ENCODE measurements around the gene ARF1.
A peak's percentile ranks its signal among the peaks of the same experiment; 100 is the strongest.

The ARF1 gene

GRCh38 chr1:228101614-228101993 lies 19.1 kb downstream of the ARF1 start:
- peak overlapping the region; percentile 71 for H3K4me3 ChIP-seq (ENCODE audit: low read depth, low read length)
- DNase-seq (ENCODE audit: low read depth), result peak; percentile 41
- TF ChIP-seq POLR2A (IDR thresholded peaks at IDR 0.05; ENCODE audit: extremely low read depth, insufficient read length), result no peak
- TF ChIP-seq MAX (IDR thresholded peaks at IDR 0.05; ENCODE audit: low read depth, low read length), result no peak
- no peak for TF ChIP-seq CTCF (IDR thresholded peaks at IDR 0.05; ENCODE audit: low read depth, low read length)
- no peak for TF ChIP-seq MYC (IDR thresholded peaks at IDR 0.05; ENCODE audit: low read depth, low read length)

GRCh38 chr1:228101994-228102790 lies 19.7 kb downstream of the ARF1 start:
- peak overlapping the region; percentile 71 for H3K4me3 ChIP-seq (ENCODE audit: low read depth, low read length)
- TF ChIP-seq POLR2A (IDR thresholded peaks at IDR 0.05; ENCODE audit: extremely low read depth, insufficient read length), result no peak
- no peak; the same call in 1 of the 2 replicates for TF ChIP-seq MYC (IDR thresholded peaks at IDR 0.05; ENCODE audit: low read depth, low read length)
- peak; percentile 17 for TF ChIP-seq CTCF (IDR thresholded peaks at IDR 0.05; ENCODE audit: low read depth, low read length)
- TF ChIP-seq MAX (IDR thresholded peaks at IDR 0.05; ENCODE audit: low read depth, low read length), result no peak
- DNase-seq (ENCODE audit: low read depth), result peak; percentile 76

GRCh38 chr1:228102791-228103620 lies 20.5 kb downstream of the ARF1 start, which contains the start of gene C1orf35:
TSS of gene C1orf35 (minus strand) at chr1:228103325. CDS start at chr1:228103227, 98 bp downstream.
- DNase-seq (ENCODE audit: low read depth), result peak; percentile 95
- TF ChIP-seq MYC (IDR thresholded peaks at IDR 0.05; ENCODE audit: low read depth, low read length), result peak; percentile 74; the same call in 1 of the 2 replicates
- peak; percentile 47; the same call in 1 of the 2 replicates for TF ChIP-seq MAX (IDR thresholded peaks at IDR 0.05; ENCODE audit: low read depth, low read length)
- peak; percentile 71 for TF ChIP-seq POLR2A (IDR thresholded peaks at IDR 0.05; ENCODE audit: extremely low read depth, insufficient read length)
- TF ChIP-seq CTCF (IDR thresholded peaks at IDR 0.05; ENCODE audit: low read depth, low read length), result no peak
- H3K4me3 ChIP-seq (ENCODE audit: low read depth, low read length), result peak within 1 kb of the TSS; percentile 71

- no peak overlapping the region for H3K4me3 ChIP-seq (ENCODE audit: low read depth, low read length)
- TF ChIP-seq MAX (IDR thresholded peaks at IDR 0.05; ENCODE audit: low read depth, low read length) (no peak), POLR2A (IDR thresholded peaks at IDR 0.05; ENCODE audit: extremely low read depth, insufficient read length) (no peak), CTCF (IDR thresholded peaks at IDR 0.05; ENCODE audit: low read depth, low read length) (no peak), MYC (IDR thresholded peaks at IDR 0.05; ENCODE audit: low read depth, low read length) (no peak)
- no peak for DNase-seq (ENCODE audit: low read depth)
These were observed 22.2 kb downstream of the ARF1 start for GRCh38 chr1:228104526-228105269.

- TF ChIP-seq POLR2A (IDR thresholded peaks at IDR 0.05; ENCODE audit: extremely low read depth, insufficient read length) (no peak), CTCF (IDR thresholded peaks at IDR 0.05; ENCODE audit: low read depth, low read length) (no peak), MYC (IDR thresholded peaks at IDR 0.05; ENCODE audit: low read depth, low read length) (no peak), MAX (IDR thresholded peaks at IDR 0.05; ENCODE audit: low read depth, low read length) (no peak)
These were observed 22.9 kb downstream of the ARF1 start for GRCh38 chr1:228105270-228105995.

More at GRCh38 chr1:228105270-228105995, 22.9 kb downstream of the ARF1 start:
- no peak overlapping the region for H3K4me3 ChIP-seq (ENCODE audit: low read depth, low read length)
- DNase-seq (ENCODE audit: low read depth), result no peak

All from NB4 (cell line).